GM18502 (cell line): Measurements from ENCODE around the gene SLC5A5.
"Not testable (repeated sequence)": the region's sequence is repeated elsewhere in the genome, so short reads cannot be mapped to it uniquely, and the experiment has no call there.

Experiments
- ATAC-seq: cut with Tn5 transposase; IDR thresholded peaks from one replicate; pipeline ENCODE4 v1.9.1; 2021; ENCODE audit warnings: mild to moderate bottlenecking; ENCODE audit not compliant: unreplicated experiment, poor library complexity

SLC5A5 gene

GRCh38 chr19:17915940-17916593 is 44.3 kb downstream of the SLC5A5 start:
- no peak for ATAC-seq

- not testable (repeated sequence) for ATAC-seq
These were observed 46.4 kb downstream of the SLC5A5 start for GRCh38 chr19:17918151-17918550.

GRCh38 chr19:17919122-17919521 is 47.4 kb downstream of the SLC5A5 start:
- ATAC-seq: not testable (repeated sequence)

GRCh38 chr19:17920527-17920926 is 48.8 kb downstream of the SLC5A5 start:
- ATAC-seq: no peak

GRCh38 chr19:17922138-17922537 is 50.4 kb downstream of the SLC5A5 start:
- ATAC-seq: no peak

GRCh38 chr19:17926044-17926443 is 54.3 kb downstream of the SLC5A5 start:
- ATAC-seq: no peak

- no peak for ATAC-seq
These were observed 57.3 kb downstream of the SLC5A5 start for GRCh38 chr19:17929056-17929455.

GRCh38 chr19:17931532-17932191 is 59.9 kb downstream of the SLC5A5 start:
- ATAC-seq: no peak

- peak; percentile 76 for ATAC-seq
These were observed 61.0 kb downstream of the SLC5A5 start, which contains the start of gene CCDC124 for GRCh38 chr19:17932485-17933338. TSS of gene CCDC124 (plus strand) at chr19:17933015. CDS start at chr19:17936421, 3,406 bp downstream.

GRCh38 chr19:17933414-17934129 is 61.8 kb downstream of the SLC5A5 start:
- ATAC-seq: no peak

GRCh38 chr19:17936379-17936778 is 64.6 kb downstream of the SLC5A5 start:
- no peak for ATAC-seq

- no peak for ATAC-seq
These were observed 65.7 kb downstream of the SLC5A5 start for GRCh38 chr19:17937371-17937900.

GRCh38 chr19:17938092-17938845 is 66.5 kb downstream of the SLC5A5 start:
- no peak for ATAC-seq

GRCh38 chr19:17942181-17942580 is 70.4 kb downstream of the SLC5A5 start:
- ATAC-seq: no peak

GRCh38 chr19:17942582-17943273 is 71.0 kb downstream of the SLC5A5 start:
- ATAC-seq: no peak

GRCh38 chr19:17943274-17944221 is 71.8 kb downstream of the SLC5A5 start:
- ATAC-seq: no peak

- no peak for ATAC-seq
These were observed 72.6 kb downstream of the SLC5A5 start for GRCh38 chr19:17944301-17944700.
